ENCODE data around the gene SUGCT.

The SUGCT gene

DNA sequence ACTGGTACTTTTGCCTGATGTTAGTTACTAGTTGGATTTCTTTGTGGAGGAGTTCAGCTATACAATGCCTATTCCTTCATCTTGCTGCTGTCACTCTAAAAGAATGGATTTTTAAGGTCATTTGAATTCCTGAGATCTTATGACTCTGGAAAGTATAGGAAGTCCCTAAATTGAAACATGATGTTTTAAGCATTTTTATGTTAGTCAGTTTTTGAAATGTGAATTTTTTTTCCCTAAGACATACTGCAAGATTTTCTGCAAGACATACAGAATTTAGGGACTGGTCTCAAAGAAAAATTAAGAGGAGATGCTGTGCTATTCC is 355.8 kb downstream of the SUGCT start:
- Histone ChIP-seq H3K9ac (ENCODE audit: low read depth, low read length) (no peak overlapping the region), H3K4me2 (ENCODE audit: insufficient read depth, low read length) (no peak overlapping the region), H3K27ac (ENCODE audit: low read length) (no peak overlapping the region), H3K4me3 (ENCODE audit: low read depth in 1 of 2, low read length in 2 of 2) (no peak overlapping the region), H4K20me1 (ENCODE audit: insufficient read depth, low read length) (no peaks in the 10 kb centered on the region), H3K4me1 (ENCODE audit: insufficient read depth, low read length) (no peaks in the 10 kb centered on the region), H3K27me3 (ENCODE audit: insufficient read depth, low read length, poor library complexity) (no peaks in the 10 kb centered on the region), H3K9me3 (ENCODE audit: insufficient read depth, low read length, severe bottlenecking) (no peaks in the 10 kb centered on the region), H3K36me3 (ENCODE audit: insufficient read depth, low read length) (no peaks in the 10 kb centered on the region), H2AFZ (ENCODE audit: low read depth, low read length) (no peak overlapping the region), H3K79me2 (ENCODE audit: insufficient read depth, low read length) (no peaks in the 10 kb centered on the region)
- TF ChIP-seq EZH2 (IDR thresholded peaks at IDR 0.05; ENCODE audit: borderline replicate concordance, low read depth, low read length, severe bottlenecking): no peak
- TF ChIP-seq, protein P1, sequence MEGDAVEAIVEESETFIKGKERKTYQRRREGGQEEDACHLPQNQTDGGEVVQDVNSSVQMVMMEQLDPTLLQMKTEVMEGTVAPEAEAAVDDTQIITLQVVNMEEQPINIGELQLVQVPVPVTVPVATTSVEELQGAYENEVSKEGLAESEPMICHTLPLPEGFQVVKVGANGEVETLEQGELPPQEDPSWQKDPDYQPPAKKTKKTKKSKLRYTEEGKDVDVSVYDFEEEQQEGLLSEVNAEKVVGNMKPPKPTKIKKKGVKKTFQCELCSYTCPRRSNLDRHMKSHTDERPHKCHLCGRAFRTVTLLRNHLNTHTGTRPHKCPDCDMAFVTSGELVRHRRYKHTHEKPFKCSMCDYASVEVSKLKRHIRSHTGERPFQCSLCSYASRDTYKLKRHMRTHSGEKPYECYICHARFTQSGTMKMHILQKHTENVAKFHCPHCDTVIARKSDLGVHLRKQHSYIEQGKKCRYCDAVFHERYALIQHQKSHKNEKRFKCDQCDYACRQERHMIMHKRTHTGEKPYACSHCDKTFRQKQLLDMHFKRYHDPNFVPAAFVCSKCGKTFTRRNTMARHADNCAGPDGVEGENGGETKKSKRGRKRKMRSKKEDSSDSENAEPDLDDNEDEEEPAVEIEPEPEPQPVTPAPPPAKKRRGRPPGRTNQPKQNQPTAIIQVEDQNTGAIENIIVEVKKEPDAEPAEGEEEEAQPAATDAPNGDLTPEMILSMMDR (IDR thresholded peaks at IDR 0.05; ENCODE audit: borderline replicate concordance, extremely low read depth, low read length, poor library complexity, severe bottlenecking): no peak
- ATAC-seq (ENCODE audit: insufficient read depth, low read depth) (no peak), DNase-seq (no peak)

DNA sequence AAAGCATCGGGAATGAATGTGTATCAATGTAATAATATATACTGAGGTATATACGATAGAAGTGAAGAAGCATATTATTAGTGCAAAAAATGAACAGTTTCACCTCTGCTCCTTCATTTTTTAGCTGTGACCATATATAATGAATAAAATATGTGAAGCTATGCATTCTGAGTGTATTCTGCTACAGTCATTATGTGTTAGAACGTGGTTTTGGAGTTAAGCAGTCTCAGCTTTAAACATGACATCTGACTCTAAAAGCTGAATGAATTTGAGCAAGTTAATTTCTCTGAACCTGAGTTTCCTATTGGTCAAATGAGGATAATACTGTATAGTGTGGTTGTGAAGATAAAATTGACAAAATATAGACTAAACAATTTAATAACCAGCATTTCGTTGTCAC is 358.1 kb downstream of the SUGCT start:
- ATAC-seq (ENCODE audit: insufficient read depth, low read depth) (no peak), DNase-seq (no peak)
- Histone ChIP-seq H3K4me1 (ENCODE audit: insufficient read depth, low read length) (no peaks in the 10 kb centered on the region), H3K36me3 (ENCODE audit: insufficient read depth, low read length) (no peaks in the 10 kb centered on the region), H4K20me1 (ENCODE audit: insufficient read depth, low read length) (no peaks in the 10 kb centered on the region), H2AFZ (ENCODE audit: low read depth, low read length) (no peak overlapping the region), H3K9me3 (ENCODE audit: insufficient read depth, low read length, severe bottlenecking) (no peaks in the 10 kb centered on the region), H3K9ac (ENCODE audit: low read depth, low read length) (no peak overlapping the region), H3K27me3 (ENCODE audit: insufficient read depth, low read length, poor library complexity) (no peaks in the 10 kb centered on the region), H3K79me2 (ENCODE audit: insufficient read depth, low read length) (no peaks in the 10 kb centered on the region), H3K4me2 (ENCODE audit: insufficient read depth, low read length) (no peak overlapping the region), H3K27ac (ENCODE audit: low read length) (no peak overlapping the region), H3K4me3 (ENCODE audit: low read depth in 1 of 2, low read length in 2 of 2) (no peak overlapping the region)
- TF ChIP-seq EZH2 (IDR thresholded peaks at IDR 0.05; ENCODE audit: borderline replicate concordance, low read depth, low read length, severe bottlenecking): no peak
- TF ChIP-seq, protein P1 (IDR thresholded peaks at IDR 0.05; ENCODE audit: borderline replicate concordance, extremely low read depth, low read length, poor library complexity, severe bottlenecking): no peak

DNA sequence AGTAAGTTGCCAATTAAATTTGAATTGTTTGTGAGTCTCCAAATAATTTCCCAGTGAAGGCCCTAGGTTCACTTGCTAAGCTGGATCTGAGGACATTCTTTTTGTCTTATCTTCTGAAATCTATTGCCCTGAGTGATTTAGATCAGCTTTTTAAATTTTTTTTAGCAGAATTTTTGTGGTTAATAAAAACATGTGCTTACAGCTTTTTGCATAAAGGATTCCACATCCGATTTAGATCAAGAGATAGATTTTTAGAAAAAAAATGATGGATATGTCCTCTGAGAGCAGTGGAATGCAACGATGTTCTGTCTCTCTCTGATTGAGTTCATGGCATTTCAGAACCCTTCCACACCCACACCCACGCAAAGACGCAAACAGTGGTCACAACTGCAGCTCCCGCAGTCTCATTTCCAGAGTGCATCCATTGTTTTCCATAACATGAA is 358.8 kb downstream of the SUGCT start:
- Histone ChIP-seq H3K9ac (ENCODE audit: low read depth, low read length) (no peak overlapping the region), H3K36me3 (ENCODE audit: insufficient read depth, low read length) (no peaks in the 10 kb centered on the region), H3K4me3 (ENCODE audit: low read depth in 1 of 2, low read length in 2 of 2) (no peak overlapping the region), H3K4me2 (ENCODE audit: insufficient read depth, low read length) (no peak overlapping the region), H3K79me2 (ENCODE audit: insufficient read depth, low read length) (no peaks in the 10 kb centered on the region), H3K4me1 (ENCODE audit: insufficient read depth, low read length) (no peaks in the 10 kb centered on the region), H3K27ac (ENCODE audit: low read length) (no peak overlapping the region), H2AFZ (ENCODE audit: low read depth, low read length) (no peak overlapping the region), H4K20me1 (ENCODE audit: insufficient read depth, low read length) (no peaks in the 10 kb centered on the region), H3K27me3 (ENCODE audit: insufficient read depth, low read length, poor library complexity) (no peaks in the 10 kb centered on the region), H3K9me3 (ENCODE audit: insufficient read depth, low read length, severe bottlenecking) (no peaks in the 10 kb centered on the region)
- DNase-seq: no peak
- no peak for TF ChIP-seq EZH2 (IDR thresholded peaks at IDR 0.05; ENCODE audit: borderline replicate concordance, low read depth, low read length, severe bottlenecking)
- TF ChIP-seq, protein P1 (IDR thresholded peaks at IDR 0.05; ENCODE audit: borderline replicate concordance, extremely low read depth, low read length, poor library complexity, severe bottlenecking): no peak
- ATAC-seq (ENCODE audit: insufficient read depth, low read depth): no peak

DNA sequence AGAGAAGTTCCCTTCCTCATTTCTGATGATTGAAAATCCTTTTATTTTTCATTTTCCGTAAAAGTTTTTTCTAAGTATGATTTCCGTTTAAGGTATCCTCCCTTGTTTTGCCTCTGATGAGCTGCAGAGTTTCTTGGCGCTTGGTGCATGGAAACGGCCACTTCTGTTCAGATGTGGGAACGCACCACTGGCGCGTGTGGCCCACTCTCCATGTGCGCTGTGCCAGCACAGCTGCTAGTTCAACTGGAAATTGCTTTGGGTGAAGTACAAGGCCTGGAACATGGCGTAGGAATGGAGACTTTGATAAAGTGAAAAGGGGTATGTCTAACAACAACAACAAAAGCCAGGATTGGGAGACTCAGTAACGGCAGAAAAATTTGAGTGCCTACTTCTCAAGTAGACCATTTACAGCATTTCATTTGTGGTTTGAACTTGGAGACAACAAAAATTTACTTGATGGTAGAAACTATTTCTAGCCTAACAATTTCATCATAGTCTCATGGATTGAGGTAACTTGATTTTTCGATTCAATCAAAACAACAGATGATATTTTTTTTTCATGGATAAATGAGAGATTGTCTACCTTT is 364.2 kb downstream of the SUGCT start:
- DNase-seq (no peak), ATAC-seq (ENCODE audit: insufficient read depth, low read depth) (no peak)
- no peak overlapping the region for H2AFZ ChIP-seq (ENCODE audit: low read depth, low read length)
- H3K27ac ChIP-seq (ENCODE audit: low read length): no peak overlapping the region; the same call in 1 of the 2 replicates
- peaks cover 21% of the 10 kb centered on the region for H3K4me1 ChIP-seq (ENCODE audit: insufficient read depth, low read length)
- H4K20me1 ChIP-seq (ENCODE audit: insufficient read depth, low read length): no peaks in the 10 kb centered on the region
- no peak overlapping the region for H3K4me3 ChIP-seq (ENCODE audit: low read depth in 1 of 2, low read length in 2 of 2)
- no peaks in the 10 kb centered on the region for H3K27me3 ChIP-seq (ENCODE audit: insufficient read depth, low read length, poor library complexity)
- no peaks in the 10 kb centered on the region for H3K36me3 ChIP-seq (ENCODE audit: insufficient read depth, low read length)
- H3K79me2 ChIP-seq (ENCODE audit: insufficient read depth, low read length): no peaks in the 10 kb centered on the region
- H3K9me3 ChIP-seq (ENCODE audit: insufficient read depth, low read length, severe bottlenecking): no peaks in the 10 kb centered on the region
- no peak overlapping the region for H3K9ac ChIP-seq (ENCODE audit: low read depth, low read length)
- TF ChIP-seq EZH2 (IDR thresholded peaks at IDR 0.05; ENCODE audit: borderline replicate concordance, low read depth, low read length, severe bottlenecking): no peak
- TF ChIP-seq, protein P1 (IDR thresholded peaks at IDR 0.05; ENCODE audit: borderline replicate concordance, extremely low read depth, low read length, poor library complexity, severe bottlenecking): no peak
- H3K4me2 ChIP-seq (ENCODE audit: insufficient read depth, low read length): no peak overlapping the region

Data from DND-41 (cell line).